Eye (tissue), 1 donor: Measurements from ENCODE around the gene LHX6.

Experiments used
- DNase-seq: peaks from one replicate; pipeline ENCODE4 v3.0.0-alpha.2; 2015

Gene LHX6

GRCh38 chr9:122228568-122229484, at the start of gene LHX6:
TSS of gene LHX6 (minus strand) at chr9:122228957. CDS start at chr9:122228740, 217 bp downstream.
- DNase-seq, result peak; percentile 58

GRCh38 chr9:122277285-122277897, 48.6 kb upstream of the LHX6 start:
- DNase-seq, result no peak

- DNase-seq, result no peak
Observed at GRCh38 chr9:122276096-122276495, 47.3 kb upstream of the LHX6 start.

GRCh38 chr9:122274055-122274454, 45.3 kb upstream of the LHX6 start:
- no peak for DNase-seq

- DNase-seq, result no peak
Observed at GRCh38 chr9:122268041-122268814, 39.5 kb upstream of the LHX6 start.

- DNase-seq, result no peak
Observed at GRCh38 chr9:122265149-122265915, 36.6 kb upstream of the LHX6 start.

- peak; percentile 97 for DNase-seq
Observed at GRCh38 chr9:122264360-122265148, 35.8 kb upstream of the LHX6 start, which contains the start of the genes MRRF and RBM18. TSS of gene MRRF (plus strand) at chr9:122264882. CDS start at chr9:122270892, 6,010 bp downstream. TSS of gene RBM18 (minus strand) at chr9:122264840. CDS start at chr9:122261492, 3,348 bp downstream.

- no peak for DNase-seq
Observed at GRCh38 chr9:122263699-122264349, 35.1 kb upstream of the LHX6 start.

GRCh38 chr9:122262073-122262472, 33.3 kb upstream of the LHX6 start:
- no peak for DNase-seq

- DNase-seq, result no peak
Observed at GRCh38 chr9:122261469-122261881, 32.7 kb upstream of the LHX6 start.

GRCh38 chr9:122258886-122259415, 30.2 kb upstream of the LHX6 start:
- DNase-seq, result no peak

GRCh38 chr9:122256206-122256605, 27.4 kb upstream of the LHX6 start:
- DNase-seq, result no peak

- no peak for DNase-seq
Observed at GRCh38 chr9:122254761-122255160, 26.0 kb upstream of the LHX6 start.

GRCh38 chr9:122252796-122253195, 24.0 kb upstream of the LHX6 start:
- DNase-seq, result no peak

GRCh38 chr9:122251351-122251750, 22.6 kb upstream of the LHX6 start:
- DNase-seq, result no peak

- no peak for DNase-seq
Observed at GRCh38 chr9:122248448-122248865, 19.7 kb upstream of the LHX6 start.

GRCh38 chr9:122246666-122247065, 17.9 kb upstream of the LHX6 start:
- no peak for DNase-seq

- DNase-seq, result no peak
Observed at GRCh38 chr9:122244349-122244748, 15.6 kb upstream of the LHX6 start.

- DNase-seq, result no peak
Observed at GRCh38 chr9:122239722-122240121, 11.0 kb upstream of the LHX6 start.

GRCh38 chr9:122236681-122237080, 7.9 kb upstream of the LHX6 start:
- no peak for DNase-seq
